ENCODE measurements around the gene SH3GL2.

SH3GL2 gene

DNA sequence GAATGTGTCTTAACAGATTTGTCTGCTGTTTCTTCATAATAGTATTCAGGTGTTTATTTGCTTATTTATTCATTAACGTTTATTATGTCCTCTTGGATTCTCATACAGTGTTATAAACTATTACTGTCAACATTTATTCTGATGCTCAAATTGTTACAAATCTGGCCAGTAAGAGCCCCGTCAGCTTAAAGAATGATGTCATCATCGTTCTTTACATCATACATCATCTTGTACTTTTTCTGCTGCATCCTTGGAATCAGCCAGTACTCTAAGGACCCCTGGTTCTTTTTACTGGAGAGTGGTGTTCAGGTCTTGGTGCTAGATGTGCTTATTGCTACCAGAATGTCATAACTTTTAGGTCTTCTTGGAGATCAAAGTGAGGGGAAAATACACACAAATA is 86.6 kb downstream of the SH3GL2 start:
- no peak for DNase-seq

GRCh38 chr9:17669206-17669605 is 90.3 kb downstream of the SH3GL2 start:
- DNase-seq, result no peak

- no peak for DNase-seq
Measured at GRCh38 chr9:17682684-17683083, 103.8 kb downstream of the SH3GL2 start.

DNA sequence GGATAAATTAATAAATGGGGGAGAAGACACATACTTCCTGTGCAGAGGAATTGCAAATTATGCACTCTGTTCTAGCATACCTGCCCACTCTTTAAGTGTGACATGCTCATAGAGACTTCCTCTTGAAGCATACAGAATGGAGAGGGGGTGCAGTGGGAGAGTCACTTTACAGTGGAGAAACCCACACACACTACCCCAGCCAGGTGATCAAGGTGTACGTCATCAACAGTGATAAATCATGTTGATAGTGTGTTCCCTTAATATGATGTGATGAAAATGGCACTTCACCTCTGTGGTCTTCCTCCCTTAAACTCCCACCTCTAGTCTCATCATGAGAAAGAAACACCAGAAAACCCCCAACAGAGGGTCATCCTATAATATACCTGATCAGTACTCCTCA is 110.0 kb downstream of the SH3GL2 start:
- no peak for DNase-seq

DNA sequence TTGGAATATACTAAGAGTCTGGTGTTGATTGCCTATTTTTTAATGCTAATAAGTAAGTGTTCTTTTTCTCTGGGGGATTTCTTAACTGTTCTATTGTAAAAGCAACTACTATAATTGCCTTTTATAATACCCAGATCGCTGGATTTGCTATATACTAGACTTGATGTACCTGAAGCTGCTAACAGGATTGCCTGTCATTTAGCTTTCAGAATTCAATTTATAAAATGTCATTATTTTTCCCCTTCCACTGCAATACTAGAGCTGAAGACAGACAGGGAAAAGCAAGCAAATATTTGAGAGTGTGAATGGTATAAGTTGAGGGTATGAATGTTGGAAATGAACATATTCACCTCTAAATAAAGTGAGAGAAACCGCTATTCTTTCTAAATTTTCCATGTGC is 115.5 kb downstream of the SH3GL2 start:
- DNase-seq, result no peak

DNA sequence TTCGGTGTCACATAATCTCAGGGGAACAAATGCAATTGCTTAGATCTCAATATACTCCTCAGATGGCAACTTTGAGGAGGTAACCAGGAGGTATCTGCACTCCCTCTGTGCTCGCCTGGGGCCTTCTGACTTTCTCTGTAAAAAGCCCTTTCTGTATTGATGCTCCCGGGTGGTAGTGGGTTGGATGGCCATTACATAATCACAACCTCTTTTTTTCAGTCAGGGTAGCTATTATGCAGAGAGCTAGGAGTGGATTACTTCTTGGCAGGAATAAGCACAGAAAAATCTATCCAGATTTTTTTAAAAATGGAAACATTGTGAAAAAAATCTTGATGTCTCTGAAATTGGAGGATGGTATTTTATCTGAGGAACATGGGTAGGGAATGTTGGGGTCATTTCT is 116.6 kb downstream of the SH3GL2 start:
- DNase-seq, result no peak

DNA sequence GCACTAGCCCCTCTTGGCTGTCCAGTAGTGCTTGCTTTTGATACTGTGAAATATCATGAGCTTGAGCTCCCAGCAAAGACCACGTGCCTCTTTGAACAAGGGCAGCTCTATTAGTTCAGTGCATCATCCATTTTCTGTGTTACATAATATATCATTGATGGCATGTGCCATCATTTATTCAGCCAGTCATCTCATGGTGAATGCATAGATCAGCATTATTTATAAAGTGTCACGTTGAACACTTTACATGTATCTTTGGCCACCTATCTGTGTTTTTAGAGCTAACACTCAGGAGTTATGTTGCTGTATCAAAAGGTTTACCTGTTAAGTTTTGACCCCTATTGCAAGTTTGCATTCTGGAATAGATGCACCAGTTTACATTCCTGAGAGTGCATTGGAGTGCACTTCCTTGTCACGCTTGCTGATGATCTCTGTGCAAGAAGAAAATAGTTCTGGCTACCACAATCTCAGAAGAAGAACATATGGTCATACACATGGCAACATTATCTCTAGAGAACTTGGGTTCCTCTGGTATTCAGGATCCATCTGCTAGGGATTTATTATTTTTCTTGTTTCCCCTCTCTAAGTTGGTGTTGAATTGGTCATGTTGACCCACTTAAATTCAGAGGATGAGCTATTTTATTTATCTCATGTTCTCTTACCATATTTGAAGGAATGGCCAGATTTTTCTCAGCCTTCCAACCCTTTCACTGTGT is 120.9 kb downstream of the SH3GL2 start:
- no peak for DNase-seq

DNA sequence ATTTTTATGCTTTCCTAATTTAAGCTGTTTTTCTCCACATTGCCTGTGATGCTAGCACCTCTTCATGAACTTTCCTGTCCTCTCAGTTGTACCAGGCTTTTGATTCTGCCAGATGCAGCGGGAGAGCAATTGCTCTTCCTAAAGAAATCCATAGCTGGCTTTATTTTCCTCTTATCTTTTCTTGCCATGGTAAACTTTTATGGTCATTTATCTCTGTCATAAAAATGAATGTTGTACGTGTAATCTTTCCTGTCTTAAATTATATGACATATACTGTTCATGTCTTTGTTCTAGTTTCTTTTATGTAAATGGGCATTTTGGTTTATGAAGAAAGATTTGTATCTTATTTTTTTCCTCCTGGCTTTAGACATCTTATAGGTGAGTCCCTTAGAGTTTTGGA is 127.5 kb downstream of the SH3GL2 start:
- DNase-seq, result no peak

- no peak for DNase-seq
Measured at GRCh38 chr9:17719053-17719452, 140.2 kb downstream of the SH3GL2 start.

DNA sequence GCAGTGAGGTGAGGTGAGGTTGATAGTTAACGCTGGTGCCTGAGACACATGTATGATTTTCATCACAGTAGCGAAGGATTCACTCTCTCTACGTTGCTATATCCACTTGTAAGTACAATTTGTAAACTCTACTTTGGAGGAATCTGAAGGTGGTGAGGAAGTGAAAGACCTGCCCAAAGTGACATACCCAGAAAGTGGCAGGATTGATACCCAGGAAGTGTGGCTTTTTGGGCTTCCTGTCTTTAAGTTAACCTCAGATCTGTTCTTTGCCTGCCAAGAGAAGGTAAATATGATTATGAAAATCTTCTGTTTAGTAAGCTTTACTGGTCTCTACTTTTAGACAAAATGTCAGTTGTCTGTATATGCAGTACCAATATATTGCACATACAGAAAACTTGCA is 143.1 kb downstream of the SH3GL2 start:
- DNase-seq, result no peak

GRCh38 chr9:17723656-17724055 is 144.8 kb downstream of the SH3GL2 start:
- no peak for DNase-seq

DNA sequence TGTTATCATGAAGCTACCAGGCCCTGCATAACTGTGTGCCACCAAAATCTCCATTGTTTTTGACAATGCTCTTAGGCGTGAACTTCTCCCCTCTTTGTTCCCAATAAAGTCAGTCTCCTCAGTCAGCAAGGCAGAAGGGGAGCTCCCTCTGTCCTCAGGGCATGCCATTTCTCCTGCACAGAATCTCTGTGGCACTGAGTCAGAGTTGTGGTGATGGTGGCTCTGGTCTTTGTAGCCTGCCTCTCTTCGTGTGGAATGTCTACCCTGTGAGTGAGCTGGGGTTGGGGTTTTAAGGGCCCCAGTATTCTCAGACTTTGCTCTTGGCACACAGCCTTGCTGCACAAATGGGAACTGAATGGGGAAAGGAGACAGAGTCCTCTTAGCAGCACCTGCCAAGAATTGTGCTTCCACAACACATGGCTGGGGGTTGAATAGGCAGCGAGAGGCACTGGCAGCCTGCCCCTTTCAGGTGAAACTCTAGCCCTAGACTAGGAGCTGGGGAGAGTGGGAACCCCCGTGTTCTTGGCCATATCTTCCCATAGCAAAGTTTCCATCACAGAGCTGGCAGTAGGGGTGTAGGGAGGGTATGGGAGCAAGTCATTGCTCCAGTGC is 146.6 kb downstream of the SH3GL2 start:
- DNase-seq, result no peak

GRCh38 chr9:17726298-17726697 is 147.4 kb downstream of the SH3GL2 start:
- no peak for DNase-seq

GRCh38 chr9:17730899-17731298 is 152.0 kb downstream of the SH3GL2 start:
- DNase-seq, result no peak

GRCh38 chr9:17731308-17731707 is 152.4 kb downstream of the SH3GL2 start:
- no peak for DNase-seq

DNA sequence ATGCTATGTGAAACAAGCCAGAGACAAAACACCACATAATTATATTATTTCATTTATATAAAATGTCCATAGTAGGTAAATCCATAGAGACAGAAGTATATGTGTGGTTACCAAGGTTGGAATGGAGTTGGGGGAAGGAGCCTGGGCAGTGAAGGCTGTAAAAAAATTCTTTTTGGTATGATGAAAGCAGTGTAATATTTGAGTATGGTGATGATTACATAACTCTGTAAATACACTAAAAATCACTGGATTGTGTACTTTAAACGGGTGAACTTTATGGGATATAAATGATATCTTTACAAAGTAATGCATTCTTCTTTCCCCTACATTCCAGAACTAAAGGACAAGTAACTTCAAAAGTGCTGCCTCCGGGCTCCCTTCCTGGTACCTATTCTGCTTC is 155.8 kb downstream of the SH3GL2 start:
- no peak for DNase-seq

- no peak for DNase-seq
Measured at GRCh38 chr9:17735859-17736258, 157.0 kb downstream of the SH3GL2 start.

- no peak for DNase-seq
Measured at GRCh38 chr9:17739022-17739421, 160.2 kb downstream of the SH3GL2 start.

DNA sequence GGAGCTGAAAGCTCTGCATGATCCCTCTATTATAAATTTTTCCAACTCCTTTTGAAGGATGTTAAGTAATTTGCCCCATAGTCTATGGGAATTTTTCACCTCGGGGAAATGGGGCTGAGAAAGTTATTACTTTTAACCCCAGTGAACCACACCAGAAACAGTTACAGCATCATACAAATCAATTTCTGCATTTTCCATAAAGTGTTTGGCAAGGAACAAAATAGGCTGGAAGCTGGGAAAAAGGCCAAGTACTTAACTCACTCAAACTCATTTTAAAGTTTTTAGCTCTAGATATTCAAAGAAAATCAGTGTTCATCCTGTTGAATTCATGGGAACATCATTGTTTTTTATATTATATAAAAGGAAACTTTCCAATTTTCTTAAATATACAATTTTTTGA is 160.9 kb downstream of the SH3GL2 start:
- no peak for DNase-seq

GRCh38 chr9:17742067-17742466 is 163.2 kb downstream of the SH3GL2 start:
- no peak for DNase-seq

DNA sequence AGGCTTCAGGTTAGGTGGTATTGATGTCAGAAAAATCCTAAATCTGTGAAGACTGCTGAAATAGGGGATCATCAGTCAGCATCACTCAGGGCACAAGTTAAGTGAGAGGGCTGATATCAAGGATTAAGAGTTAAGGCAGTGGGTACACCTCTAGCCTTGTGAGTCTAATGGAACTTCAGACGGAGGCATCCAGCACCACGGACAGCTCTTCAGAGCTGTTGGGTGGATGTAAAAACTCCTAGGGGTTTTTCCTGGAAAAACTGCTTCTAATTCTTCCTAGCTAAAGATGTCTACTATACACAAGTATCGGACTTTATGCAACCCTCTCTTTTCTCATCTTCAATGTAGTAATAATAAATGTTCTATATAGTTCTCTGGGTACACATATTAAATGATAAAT is 165.9 kb downstream of the SH3GL2 start:
- no peak for DNase-seq

DNA sequence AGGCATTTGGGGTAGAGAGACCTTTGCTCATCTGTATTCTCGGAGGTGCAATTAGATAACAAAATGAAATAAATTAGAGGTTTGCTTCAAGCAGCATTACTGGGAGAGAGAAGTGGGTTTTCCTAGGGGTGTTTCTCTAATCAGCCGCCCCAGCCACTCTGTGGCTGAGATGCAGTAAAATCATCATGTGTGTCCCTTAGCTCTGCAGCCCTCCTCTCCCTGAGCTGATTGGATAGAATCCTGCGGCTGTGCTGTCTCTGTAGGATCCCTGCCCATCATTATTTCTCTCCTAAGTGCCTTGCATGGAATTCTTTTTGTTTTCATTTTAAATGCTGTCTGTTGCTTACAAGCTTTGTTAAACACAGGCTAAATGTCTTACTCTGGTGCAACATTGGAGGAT is 171.4 kb downstream of the SH3GL2 start:
- DNase-seq, result no peak

- DNase-seq, result no peak
Measured at GRCh38 chr9:17751486-17751885, 172.6 kb downstream of the SH3GL2 start.

DNA sequence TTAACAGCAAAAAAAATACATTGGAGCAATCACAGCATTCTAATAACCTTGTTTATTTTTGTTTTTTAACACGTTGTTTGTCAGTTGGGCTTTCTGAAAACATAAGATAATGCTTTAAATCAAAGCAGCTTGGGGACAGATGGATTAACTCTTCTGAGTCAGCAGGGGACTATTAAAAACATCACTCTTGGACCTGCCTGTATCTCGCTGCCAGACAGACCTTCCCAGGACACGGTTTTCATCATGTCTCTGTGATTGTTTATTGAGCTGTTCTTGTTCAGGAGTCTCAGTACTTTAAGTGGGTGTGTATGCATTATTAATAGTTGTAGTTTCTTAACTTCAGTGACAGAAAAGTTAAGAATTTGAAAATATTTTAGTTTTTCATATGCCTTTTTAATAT is 173.2 kb downstream of the SH3GL2 start:
- no peak for DNase-seq

DNA sequence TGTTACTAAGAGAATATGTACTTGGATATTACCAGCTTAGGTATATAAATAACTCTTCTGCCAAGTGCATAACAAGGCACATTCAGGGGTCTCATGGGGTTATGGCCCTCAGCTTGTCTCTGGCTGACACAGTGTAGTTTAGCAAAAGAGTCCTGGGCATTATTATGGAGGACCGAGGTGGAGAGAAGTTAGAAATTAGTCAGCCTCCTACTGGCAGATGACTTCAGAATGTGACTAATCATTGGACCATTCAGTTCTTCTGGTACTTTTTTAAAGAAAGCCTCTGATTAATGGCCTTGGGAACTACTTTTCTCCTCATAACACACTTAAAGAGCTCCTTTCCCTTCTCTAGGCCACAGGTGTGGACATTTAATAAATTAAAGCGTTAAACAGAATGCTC is 178.9 kb downstream of the SH3GL2 start:
- no peak for DNase-seq

All from SHP77 (cell line).